Measurements from ENCODE around the gene RPL31. TPM values are rescaled to one million over a fixed set of nuclear protein-coding genes. Genes with fewer than 3 reads are reported as not detected.

The RPL31 gene
- polyA plus RNA-seq, 1 of the 3 experiments (the other 2 are of a cell fraction): 4,488 TPM

DNA sequence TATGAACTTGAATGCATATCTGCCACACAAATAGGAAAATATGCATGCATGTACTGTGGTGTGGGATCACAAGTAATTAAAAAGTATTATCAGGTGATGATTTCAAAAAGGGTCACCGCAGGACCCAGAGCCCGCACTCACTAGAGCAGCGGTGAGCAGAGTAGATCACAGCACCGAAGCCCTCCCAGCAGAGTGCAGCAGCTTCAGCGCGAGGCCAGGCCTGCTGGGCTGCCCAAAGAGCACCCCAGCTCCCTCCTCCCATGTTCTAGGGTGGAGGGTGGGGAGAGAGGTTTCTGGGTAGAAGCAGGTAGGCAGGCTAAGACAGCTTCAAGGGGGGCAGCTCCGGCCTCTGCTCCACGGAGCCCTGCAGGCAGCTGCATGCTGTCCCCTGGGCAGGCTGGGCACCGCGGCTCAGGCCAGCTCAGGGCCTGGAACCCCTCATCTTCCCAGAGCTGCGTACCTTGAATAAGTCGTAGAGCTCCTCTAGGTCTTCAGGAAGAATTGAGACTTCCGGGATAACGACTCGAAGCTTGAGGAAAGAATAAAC, 24.9 kb downstream of the RPL31 start:
- ChIA-PET POLR2A (interaction anchor here (1.3 kb wide), 1 partner anchor 25 kb away, joined by 3 read pairs; the partner anchor contains the start of gene RPL31), CTCF (interaction anchor here (1.9 to 3.9 kb wide), 5 partner anchors 9 to 179 kb away, joined by 9 to 17 read pairs (median 11); no protein-coding TSS in a partner anchor)
- Histone ChIP-seq H4K20me1 (ENCODE audit: insufficient read depth) (no peaks in the 10 kb centered on the region), H3K9me2 (no peaks in the 10 kb centered on the region), H3K79me2 (ENCODE audit: insufficient read depth) (no peaks in the 10 kb centered on the region), H3K4me3 (ENCODE audit: low read depth in 2 of 2, low read length in 1 of 2) (no peak overlapping the region), H3K9me3 (no peaks in the 10 kb centered on the region), H3K36me3 (replicated peaks in 1 of 2; ENCODE audit: control insufficient read depth in 1 of 2, insufficient read depth in 2 of 2, low read length in 1 of 2) (peaks cover 0 to under 1% of the 10 kb centered on the region in 2 experiments), H3K27me3 (ENCODE audit: insufficient read depth) (no peaks in the 10 kb centered on the region), H3K9ac (no peak overlapping the region), H3F3A (replicated peaks; ENCODE audit: insufficient read depth) (no peaks in the 10 kb centered on the region), H3K4me1 (ENCODE audit: control insufficient read depth in 1 of 2, insufficient read depth in 2 of 2, low read depth in 1 of 2, low read length in 1 of 2) (no peaks in the 10 kb centered on the region; a peak in 1 of 4 replicates), H2AFZ (ENCODE audit: low read depth) (no peak overlapping the region), H3K4me2 (no peak overlapping the region), H3K27ac (ENCODE audit: low read depth in 2 of 2, low read length in 1 of 2) (no peak overlapping the region)
- DNase-seq: no peak
- TF ChIP-seq, protein P1, sequence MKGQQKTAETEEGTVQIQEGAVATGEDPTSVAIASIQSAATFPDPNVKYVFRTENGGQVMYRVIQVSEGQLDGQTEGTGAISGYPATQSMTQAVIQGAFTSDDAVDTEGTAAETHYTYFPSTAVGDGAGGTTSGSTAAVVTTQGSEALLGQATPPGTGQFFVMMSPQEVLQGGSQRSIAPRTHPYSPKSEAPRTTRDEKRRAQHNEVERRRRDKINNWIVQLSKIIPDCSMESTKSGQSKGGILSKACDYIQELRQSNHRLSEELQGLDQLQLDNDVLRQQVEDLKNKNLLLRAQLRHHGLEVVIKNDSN (IDR thresholded peaks at IDR 0.05; ENCODE audit: borderline replicate concordance, low read depth): no peak
- no peak for TF ChIP-seq GATA2 (CRISPR knock-in tag; IDR thresholded peaks at IDR 0.05)
- TF ChIP-seq, protein P2, sequence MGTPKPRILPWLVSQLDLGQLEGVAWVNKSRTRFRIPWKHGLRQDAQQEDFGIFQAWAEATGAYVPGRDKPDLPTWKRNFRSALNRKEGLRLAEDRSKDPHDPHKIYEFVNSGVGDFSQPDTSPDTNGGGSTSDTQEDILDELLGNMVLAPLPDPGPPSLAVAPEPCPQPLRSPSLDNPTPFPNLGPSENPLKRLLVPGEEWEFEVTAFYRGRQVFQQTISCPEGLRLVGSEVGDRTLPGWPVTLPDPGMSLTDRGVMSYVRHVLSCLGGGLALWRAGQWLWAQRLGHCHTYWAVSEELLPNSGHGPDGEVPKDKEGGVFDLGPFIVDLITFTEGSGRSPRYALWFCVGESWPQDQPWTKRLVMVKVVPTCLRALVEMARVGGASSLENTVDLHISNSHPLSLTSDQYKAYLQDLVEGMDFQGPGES (IDR thresholded peaks at IDR 0.05; ENCODE audit: low read depth, low read length): no peak
- TF ChIP-seq, protein P3, sequence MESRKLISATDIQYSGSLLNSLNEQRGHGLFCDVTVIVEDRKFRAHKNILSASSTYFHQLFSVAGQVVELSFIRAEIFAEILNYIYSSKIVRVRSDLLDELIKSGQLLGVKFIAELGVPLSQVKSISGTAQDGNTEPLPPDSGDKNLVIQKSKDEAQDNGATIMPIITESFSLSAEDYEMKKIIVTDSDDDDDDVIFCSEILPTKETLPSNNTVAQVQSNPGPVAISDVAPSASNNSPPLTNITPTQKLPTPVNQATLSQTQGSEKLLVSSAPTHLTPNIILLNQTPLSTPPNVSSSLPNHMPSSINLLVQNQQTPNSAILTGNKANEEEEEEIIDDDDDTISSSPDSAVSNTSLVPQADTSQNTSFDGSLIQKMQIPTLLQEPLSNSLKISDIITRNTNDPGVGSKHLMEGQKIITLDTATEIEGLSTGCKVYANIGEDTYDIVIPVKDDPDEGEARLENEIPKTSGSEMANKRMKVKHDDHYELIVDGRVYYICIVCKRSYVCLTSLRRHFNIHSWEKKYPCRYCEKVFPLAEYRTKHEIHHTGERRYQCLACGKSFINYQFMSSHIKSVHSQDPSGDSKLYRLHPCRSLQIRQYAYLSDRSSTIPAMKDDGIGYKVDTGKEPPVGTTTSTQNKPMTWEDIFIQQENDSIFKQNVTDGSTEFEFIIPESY (IDR thresholded peaks at IDR 0.05; ENCODE audit: borderline replicate concordance, low read depth): no peak
- TF ChIP-seq PBX3 (IDR thresholded peaks at IDR 0.05): no peak
- TF ChIP-seq TCF12 (IDR thresholded peaks at IDR 0.05): no peak
- TF ChIP-seq RAD21 (IDR thresholded peaks at IDR 0.05; ENCODE audit: low read length): no peak
- no peak for TF ChIP-seq SIN3A (IDR thresholded peaks at IDR 0.05; ENCODE audit: borderline replicate concordance, low read depth, low read length)
- TF ChIP-seq EP300 (IDR thresholded peaks at IDR 0.05; ENCODE audit: borderline replicate concordance in 1 of 2, low read depth in 1 of 2, low read length in 1 of 2): no peak
- no peak for TF ChIP-seq NFIC (IDR thresholded peaks at IDR 0.05; ENCODE audit: borderline replicate concordance)
- no peak for TF ChIP-seq MXI1 (IDR thresholded peaks at IDR 0.05; ENCODE audit: low read depth, low read length)
- WGBS (ENCODE audit: low lambda C conversion rate): 97% methylated on average over 14 of the region's 15 CpGs

DNA sequence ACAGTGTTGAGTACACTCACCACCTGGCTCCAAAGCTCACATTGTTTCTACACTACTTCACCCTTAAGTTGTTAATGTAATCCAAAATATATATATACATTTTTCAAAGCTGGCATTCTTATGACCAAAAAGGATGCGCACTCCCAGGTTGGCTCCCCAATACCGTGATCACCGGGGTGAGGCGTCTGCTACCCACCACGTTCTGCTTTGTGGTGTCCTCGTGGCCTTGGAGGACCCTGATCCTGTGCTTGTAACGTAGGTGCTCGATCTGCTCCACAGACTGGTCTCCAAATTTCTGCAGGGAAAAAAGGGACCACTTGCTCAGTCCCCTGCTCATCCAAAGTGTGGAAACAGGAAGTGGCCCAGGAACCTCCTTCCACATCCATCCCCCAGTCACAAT, 25.8 kb downstream of the RPL31 start:
- ChIA-PET POLR2A (no interaction called here), CTCF (interaction anchor here (1.9 to 3.9 kb wide), 5 partner anchors 9 to 178 kb away, joined by 9 to 17 read pairs (median 11); no protein-coding TSS in a partner anchor)
- Histone ChIP-seq H3K79me2 (ENCODE audit: insufficient read depth) (no peaks in the 10 kb centered on the region), H2AFZ (ENCODE audit: low read depth) (no peak overlapping the region), H3K27ac (ENCODE audit: low read depth in 2 of 2, low read length in 1 of 2) (no peak overlapping the region), H3K9ac (no peak overlapping the region), H4K20me1 (ENCODE audit: insufficient read depth) (no peaks in the 10 kb centered on the region), H3K4me2 (no peak overlapping the region), H3K4me1 (ENCODE audit: control insufficient read depth in 1 of 2, insufficient read depth in 2 of 2, low read depth in 1 of 2, low read length in 1 of 2) (no peaks in the 10 kb centered on the region; a peak in 1 of 4 replicates), H3K36me3 (replicated peaks in 1 of 2; ENCODE audit: control insufficient read depth in 1 of 2, insufficient read depth in 2 of 2, low read length in 1 of 2) (no peaks in the 10 kb centered on the region), H3K27me3 (ENCODE audit: insufficient read depth) (no peaks in the 10 kb centered on the region), H3K9me2 (no peaks in the 10 kb centered on the region), H3F3A (replicated peaks; ENCODE audit: insufficient read depth) (no peaks in the 10 kb centered on the region), H3K4me3 (ENCODE audit: low read depth in 2 of 2, low read length in 1 of 2) (no peak overlapping the region), H3K9me3 (no peaks in the 10 kb centered on the region)
- no peak for TF ChIP-seq NRF1 (IDR thresholded peaks at IDR 0.05; ENCODE audit: low read depth, low read length)
- TF ChIP-seq EZH2phosphoT487 (IDR thresholded peaks at IDR 0.05; ENCODE audit: borderline replicate concordance, low read depth): no peak
- TF ChIP-seq SIN3A (IDR thresholded peaks at IDR 0.05; ENCODE audit: borderline replicate concordance, low read depth, low read length): no peak
- no peak for TF ChIP-seq EP300 (IDR thresholded peaks at IDR 0.05; ENCODE audit: borderline replicate concordance in 1 of 2, low read depth in 1 of 2, low read length in 1 of 2)
- TF ChIP-seq GABPA (IDR thresholded peaks at IDR 0.05; ENCODE audit: low read depth): no peak
- no peak for TF ChIP-seq RXRA (IDR thresholded peaks at IDR 0.05; ENCODE audit: borderline replicate concordance, low read depth)
- no peak for TF ChIP-seq POLR2AphosphoS5 (IDR thresholded peaks at IDR 0.05; ENCODE audit: low read depth, low read length)
- TF ChIP-seq, protein P2 (IDR thresholded peaks at IDR 0.05; ENCODE audit: low read depth, low read length): no peak
- WGBS (ENCODE audit: low lambda C conversion rate): 94% methylated on average over 8 of the region's 8 CpGs
- DNase-seq: no peak

Data from SK-N-SH (cell line).